GM18511 (cell line): ENCODE results near the gene PPM1D.
"Not testable (repeated sequence)": the region's sequence is repeated elsewhere in the genome, so short reads cannot be mapped to it uniquely, and the experiment has no call there.

Experiments
- ATAC-seq: cut with Tn5 transposase; IDR thresholded peaks from one replicate; pipeline ENCODE4 v1.9.1; 2021; ENCODE audit warnings: mild to moderate bottlenecking, moderate library complexity; ENCODE audit not compliant: unreplicated experiment

Gene PPM1D

GRCh38 chr17:60593441-60594036 lies 6.5 kb upstream of the PPM1D start:
- not testable (repeated sequence) for ATAC-seq

- ATAC-seq: not testable (repeated sequence)
These were observed 5.8 kb upstream of the PPM1D start for GRCh38 chr17:60594170-60594569.

GRCh38 chr17:60594734-60595133 lies 5.3 kb upstream of the PPM1D start:
- ATAC-seq: no peak

GRCh38 chr17:60597297-60597696 lies 2.7 kb upstream of the PPM1D start:
- ATAC-seq: no peak

GRCh38 chr17:60598001-60598736 lies 1.8 kb upstream of the PPM1D start:
- no peak for ATAC-seq

GRCh38 chr17:60599220-60599619 lies 773 bp upstream of the PPM1D start:
- ATAC-seq: no peak

- peak; percentile 19 for ATAC-seq
These were observed 775 bp downstream of the PPM1D start for GRCh38 chr17:60600490-60601446.

GRCh38 chr17:60601447-60602384 lies 1.7 kb downstream of the PPM1D start:
- ATAC-seq: no peak

- ATAC-seq: no peak
These were observed 2.4 kb downstream of the PPM1D start for GRCh38 chr17:60602385-60602742.

- no peak for ATAC-seq
These were observed 2.9 kb downstream of the PPM1D start for GRCh38 chr17:60602871-60603270.

- ATAC-seq: not testable (repeated sequence)
These were observed 3.5 kb downstream of the PPM1D start for GRCh38 chr17:60603477-60603876.

- ATAC-seq: no peak
These were observed 4.8 kb downstream of the PPM1D start for GRCh38 chr17:60604686-60605334.

- ATAC-seq: no peak
These were observed 6.0 kb downstream of the PPM1D start for GRCh38 chr17:60606036-60606435.

- no peak for ATAC-seq
These were observed 10.5 kb downstream of the PPM1D start for GRCh38 chr17:60610473-60610872.

- not testable (repeated sequence) for ATAC-seq
These were observed 11.3 kb downstream of the PPM1D start for GRCh38 chr17:60611321-60611720.

GRCh38 chr17:60613325-60613724 lies 13.3 kb downstream of the PPM1D start:
- ATAC-seq: no peak

- not testable (repeated sequence) for ATAC-seq
These were observed 13.8 kb downstream of the PPM1D start for GRCh38 chr17:60613796-60614195.

GRCh38 chr17:60614247-60614646 lies 14.3 kb downstream of the PPM1D start:
- ATAC-seq: not testable (repeated sequence)

- no peak for ATAC-seq
These were observed 15.1 kb downstream of the PPM1D start for GRCh38 chr17:60615108-60615507.

- ATAC-seq: no peak
These were observed 15.8 kb downstream of the PPM1D start for GRCh38 chr17:60615840-60616239.
